ENCODE results near the gene PSME3IP1. TPM values are rescaled to one million over a fixed set of nuclear protein-coding genes. Genes with fewer than 3 reads are reported as not detected.
A peak's percentile ranks its signal among the peaks of the same experiment; 100 is the strongest.

The PSME3IP1 gene
- 84.0 and 98.4 TPM in 2 replicates for total RNA-seq (2014; rRNA removed; shearing (Covaris generic); ENCODE audit: low replicate concordance)

- H3K9me2 ChIP-seq (replicated peaks; ENCODE audit: insufficient read depth, low read length), result no peaks in the 10 kb centered on the region
- peaks cover 96% of the 10 kb centered on the region for H3K79me2 ChIP-seq (ENCODE audit: low read length)
- H3K27ac ChIP-seq (ENCODE audit: low read length), result peak within 1 kb of the TSS; percentile 60
- peaks cover 39% of the 10 kb centered on the region for H3K4me1 ChIP-seq (ENCODE audit: low read length)
- no peaks in the 10 kb centered on the region for H4K20me1 ChIP-seq (ENCODE audit: insufficient read depth, low read depth, low read length)
- peak within 1 kb of the TSS; percentile 96 for H3K4me3 ChIP-seq (ENCODE audit: low read length)
- peak; percentile 100 for DNase-seq
- H3K27me3 ChIP-seq (ENCODE audit: low read length), result no peaks in the 10 kb centered on the region
- peak within 1 kb of the TSS; percentile 62; the same call in 1 of the 2 replicates for H2AFZ ChIP-seq (ENCODE audit: low read length)
- peak within 1 kb of the TSS; percentile 93 for H3K9ac ChIP-seq (ENCODE audit: low read length)
- H3K4me2 ChIP-seq (ENCODE audit: low read depth, low read length, poor library complexity, severe bottlenecking), result peak within 1 kb of the TSS; percentile 91
- peaks cover 3% of the 10 kb centered on the region for H3K36me3 ChIP-seq (ENCODE audit: insufficient read depth, low read length)
- H3K9me3 ChIP-seq (ENCODE audit: low read length), result no peaks in the 10 kb centered on the region
These were observed at the start of gene PSME3IP1, which contains the start of gene RSPRY1 for GRCh38 chr16:57185945-57186871. PSME3IP1 (minus strand) TSS chr16:57186039; CDS start chr16:57173854, 12,185 bp downstream. RSPRY1 (plus strand) TSS chr16:57186329; CDS start chr16:57204659, 18,330 bp downstream.

DNA sequence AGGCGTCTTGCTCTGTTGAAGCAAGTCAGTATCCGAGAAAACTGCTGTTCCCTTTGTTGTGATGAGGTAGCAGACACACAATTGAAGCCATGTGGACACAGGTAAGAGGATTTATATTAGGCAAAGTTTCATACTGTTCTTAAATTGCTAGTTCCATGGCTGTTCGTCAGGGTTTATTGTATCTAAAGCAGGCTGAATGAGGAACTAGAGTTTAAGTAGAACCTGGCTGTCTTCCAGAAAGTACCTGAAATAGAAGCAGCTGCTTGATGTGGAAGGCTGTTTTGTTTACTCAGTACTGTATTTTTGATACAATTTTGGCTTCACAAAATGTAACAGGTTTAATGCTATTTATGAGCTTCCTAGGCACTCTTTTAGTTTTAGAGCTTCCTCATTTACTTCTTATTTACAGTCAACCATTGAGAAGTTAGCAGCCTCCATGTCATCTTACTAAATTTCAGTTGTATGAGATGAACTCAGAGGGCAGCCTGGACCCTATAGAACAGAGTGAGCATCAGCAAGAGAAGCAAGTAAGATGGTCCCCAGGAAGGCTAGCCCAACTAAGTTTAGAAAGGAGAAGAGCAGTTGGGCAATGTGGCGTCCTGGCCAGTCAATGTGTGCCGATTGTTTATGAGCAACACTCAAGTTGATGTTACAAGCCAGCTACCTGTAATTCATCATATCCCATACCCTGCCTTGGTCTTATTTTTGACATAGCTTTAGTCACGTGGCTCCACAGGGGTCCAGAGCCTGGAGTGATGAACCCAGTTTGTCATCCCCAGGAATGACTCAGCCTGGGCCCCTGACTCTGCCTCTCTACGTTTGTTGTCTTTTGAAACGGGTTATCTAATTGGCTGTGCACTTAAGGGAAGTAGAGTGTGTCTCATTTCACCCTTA, 49.5 kb upstream of the PSME3IP1 start:
- peak; percentile 83 for DNase-seq
- H3K4me2 ChIP-seq (ENCODE audit: low read depth, low read length, poor library complexity, severe bottlenecking), result peak overlapping the region; percentile 72

GRCh38 chr16:57234707-57235092, 48.9 kb upstream of the PSME3IP1 start:
- Histone ChIP-seq H3K27ac (ENCODE audit: low read length) (peak overlapping the region; percentile 91), H3K36me3 (ENCODE audit: insufficient read depth, low read length) (peaks cover 40% of the 10 kb centered on the region), H3K9me3 (ENCODE audit: low read length) (no peaks in the 10 kb centered on the region; the same call in 1 of the 2 replicates), H3K4me2 (ENCODE audit: low read depth, low read length, poor library complexity, severe bottlenecking) (peak overlapping the region; percentile 72), H2AFZ (ENCODE audit: low read length) (no peak overlapping the region), H3K27me3 (ENCODE audit: low read length) (no peaks in the 10 kb centered on the region), H3K9ac (ENCODE audit: low read length) (peak overlapping the region; percentile 49), H3K4me1 (ENCODE audit: low read length) (peaks cover 26% of the 10 kb centered on the region), H3K4me3 (ENCODE audit: low read length) (peak overlapping the region; percentile 36), H3K9me2 (replicated peaks; ENCODE audit: insufficient read depth, low read length) (no peaks in the 10 kb centered on the region), H4K20me1 (ENCODE audit: insufficient read depth, low read depth, low read length) (no peaks in the 10 kb centered on the region), H3K79me2 (ENCODE audit: low read length) (peaks cover 5% of the 10 kb centered on the region; the same call in 1 of the 2 replicates)
- DNase-seq, result no peak

More for the DNA sequence above, 49.5 kb upstream of the PSME3IP1 start:
- no peaks in the 10 kb centered on the region for H3K27me3 ChIP-seq (ENCODE audit: low read length)
- H3K4me3 ChIP-seq (ENCODE audit: low read length), result peak overlapping the region; percentile 36
- peak overlapping the region; percentile 91 for H3K27ac ChIP-seq (ENCODE audit: low read length)
- peaks cover 32% of the 10 kb centered on the region for H3K4me1 ChIP-seq (ENCODE audit: low read length)
- no peaks in the 10 kb centered on the region for H4K20me1 ChIP-seq (ENCODE audit: insufficient read depth, low read depth, low read length)
- H3K9ac ChIP-seq (ENCODE audit: low read length), result peak overlapping the region; percentile 49
- peaks cover 38% of the 10 kb centered on the region for H3K36me3 ChIP-seq (ENCODE audit: insufficient read depth, low read length)
- H2AFZ ChIP-seq (ENCODE audit: low read length), result no peak overlapping the region
- H3K9me2 ChIP-seq (replicated peaks; ENCODE audit: insufficient read depth, low read length), result no peaks in the 10 kb centered on the region
- peaks cover 5% of the 10 kb centered on the region; the same call in 1 of the 2 replicates for H3K79me2 ChIP-seq (ENCODE audit: low read length)
- no peaks in the 10 kb centered on the region; the same call in 1 of the 2 replicates for H3K9me3 ChIP-seq (ENCODE audit: low read length)

- H2AFZ ChIP-seq (ENCODE audit: low read length), result no peak overlapping the region
- no peak for DNase-seq
- H3K4me3 ChIP-seq (ENCODE audit: low read length), result peak overlapping the region; percentile 36; the same call in 1 of the 2 replicates
- H3K4me2 ChIP-seq (ENCODE audit: low read depth, low read length, poor library complexity, severe bottlenecking), result peak overlapping the region; percentile 72
- H4K20me1 ChIP-seq (ENCODE audit: insufficient read depth, low read depth, low read length), result no peaks in the 10 kb centered on the region
- H3K9me2 ChIP-seq (replicated peaks; ENCODE audit: insufficient read depth, low read length), result no peaks in the 10 kb centered on the region
- H3K4me1 ChIP-seq (ENCODE audit: low read length), result peaks cover 26% of the 10 kb centered on the region
- no peaks in the 10 kb centered on the region for H3K27me3 ChIP-seq (ENCODE audit: low read length)
- H3K9me3 ChIP-seq (ENCODE audit: low read length), result no peaks in the 10 kb centered on the region; the same call in 1 of the 2 replicates
- H3K79me2 ChIP-seq (ENCODE audit: low read length), result peaks cover 5% of the 10 kb centered on the region; the same call in 1 of the 2 replicates
- H3K36me3 ChIP-seq (ENCODE audit: insufficient read depth, low read length), result peaks cover 40% of the 10 kb centered on the region
- peak overlapping the region; percentile 49 for H3K9ac ChIP-seq (ENCODE audit: low read length)
- peak overlapping the region; percentile 91 for H3K27ac ChIP-seq (ENCODE audit: low read length)
These were observed 48.3 kb upstream of the PSME3IP1 start for GRCh38 chr16:57233944-57234706.

- no peak overlapping the region for H3K9ac ChIP-seq (ENCODE audit: low read length)
- no peaks in the 10 kb centered on the region for H3K9me2 ChIP-seq (replicated peaks; ENCODE audit: insufficient read depth, low read length)
- no peaks in the 10 kb centered on the region for H4K20me1 ChIP-seq (ENCODE audit: insufficient read depth, low read depth, low read length)
- peaks cover 49% of the 10 kb centered on the region for H3K36me3 ChIP-seq (ENCODE audit: insufficient read depth, low read length)
- H2AFZ ChIP-seq (ENCODE audit: low read length), result no peak overlapping the region
- H3K4me2 ChIP-seq (ENCODE audit: low read depth, low read length, poor library complexity, severe bottlenecking), result no peak overlapping the region
- peaks cover 5% of the 10 kb centered on the region; the same call in 1 of the 2 replicates for H3K79me2 ChIP-seq (ENCODE audit: low read length)
- H3K27ac ChIP-seq (ENCODE audit: low read length), result no peak overlapping the region
- H3K9me3 ChIP-seq (ENCODE audit: low read length), result no peaks in the 10 kb centered on the region; the same call in 1 of the 2 replicates
- no peak for DNase-seq
- H3K27me3 ChIP-seq (ENCODE audit: low read length), result no peaks in the 10 kb centered on the region
- H3K4me3 ChIP-seq (ENCODE audit: low read length), result no peak overlapping the region
- peaks cover 26% of the 10 kb centered on the region for H3K4me1 ChIP-seq (ENCODE audit: low read length)
These were observed 46.0 kb upstream of the PSME3IP1 start for GRCh38 chr16:57231821-57232350.

- Histone ChIP-seq H2AFZ (ENCODE audit: low read length) (no peak overlapping the region), H3K4me1 (ENCODE audit: low read length) (peaks cover 10% of the 10 kb centered on the region), H3K9me2 (replicated peaks; ENCODE audit: insufficient read depth, low read length) (no peaks in the 10 kb centered on the region), H4K20me1 (ENCODE audit: insufficient read depth, low read depth, low read length) (no peaks in the 10 kb centered on the region), H3K79me2 (ENCODE audit: low read length) (no peaks in the 10 kb centered on the region), H3K4me2 (ENCODE audit: low read depth, low read length, poor library complexity, severe bottlenecking) (no peak overlapping the region), H3K9ac (ENCODE audit: low read length) (no peak overlapping the region), H3K27ac (ENCODE audit: low read length) (no peak overlapping the region), H3K9me3 (ENCODE audit: low read length) (no peaks in the 10 kb centered on the region), H3K27me3 (ENCODE audit: low read length) (no peaks in the 10 kb centered on the region), H3K36me3 (ENCODE audit: insufficient read depth, low read length) (peaks cover 44% of the 10 kb centered on the region), H3K4me3 (ENCODE audit: low read length) (no peak overlapping the region)
- no peak for DNase-seq
These were observed 43.2 kb upstream of the PSME3IP1 start for GRCh38 chr16:57229079-57229478.

All from Karpas-422 (cell line).